ENCODE measurements around the gene HNRNPH2. TPM values are rescaled to one million over a fixed set of nuclear protein-coding genes. Genes with fewer than 3 reads are reported as not detected.

The HNRNPH2 gene
- polyA plus RNA-seq, 1 donor (not counting 4 experiments of a cell fraction or from before 2014, with no cell fraction given), result 73.2 TPM

- no peak overlapping the region for H3K9ac ChIP-seq (ENCODE audit: control insufficient read depth, extremely low read depth, insufficient read depth, low read length)
- H3K27ac ChIP-seq (ENCODE audit: control insufficient read depth, insufficient read depth, low read length), result no peak overlapping the region
- peaks cover 3% of the 10 kb centered on the region for H3K79me2 ChIP-seq (ENCODE audit: control insufficient read depth, insufficient read depth, low read length)
- no peak for DNase-seq (ENCODE audit: low read depth, low spot score)
- TF ChIP-seq CTCF (optimal IDR thresholded peaks at IDR 0.05 in 1 of 3, IDR thresholded peaks at IDR 0.05 in 1 of 3, conservative IDR thresholded peaks at IDR 0.05 in 1 of 3; ENCODE audit: extremely low read depth in 1 of 3, insufficient read depth in 2 of 3, low read length in 3 of 3), result no peak
- TF ChIP-seq EZH2 (IDR thresholded peaks at IDR 0.05; ENCODE audit: low read length), result no peak
- no peaks in the 10 kb centered on the region for H3K27me3 ChIP-seq (ENCODE audit: control insufficient read depth, extremely low read depth, insufficient read depth, low read length)
- FAIRE-seq, result no peak
- no peak overlapping the region for H3K4me3 ChIP-seq (ENCODE audit: control insufficient read depth in 2 of 3, extremely low read depth in 1 of 3, insufficient read depth in 2 of 3, low read depth in 1 of 3, low read length in 3 of 3)
- no peaks in the 10 kb centered on the region for H3K36me3 ChIP-seq (ENCODE audit: control insufficient read depth in 2 of 2, extremely low read depth in 1 of 2, insufficient read depth in 2 of 2, low read length in 2 of 2)
- dilution Hi-C loops (cut with MboI; ENCODE audit: extremely low pct_ligation_motif_present, low sequenced_read_pairs), result no loop called here
- no peak overlapping the region for H3K4me2 ChIP-seq (ENCODE audit: control insufficient read depth, extremely low read depth, insufficient read depth, low read depth, low read length)
- H2AFZ ChIP-seq (ENCODE audit: control insufficient read depth, low read length), result no peak overlapping the region
- H4K20me1 ChIP-seq (ENCODE audit: control insufficient read depth, extremely low read depth, insufficient read depth, low read length), result no peaks in the 10 kb centered on the region
- no peaks in the 10 kb centered on the region for H3K4me1 ChIP-seq (ENCODE audit: control insufficient read depth, extremely low read depth, insufficient read depth, low read length)
- H3K9me1 ChIP-seq (ENCODE audit: control insufficient read depth, extremely low read depth, insufficient read depth, low read length), result no peaks in the 10 kb centered on the region
- H3K9me3 ChIP-seq (ENCODE audit: control insufficient read depth, low read depth, low read length), result no peaks in the 10 kb centered on the region
Measured at GRCh38 chrX:101399825-101400224, 8.2 kb upstream of the HNRNPH2 start.

GRCh38 chrX:101407167-101407747 lies 765 bp upstream of the HNRNPH2 start:
- Histone ChIP-seq H3K4me2 (ENCODE audit: control insufficient read depth, extremely low read depth, insufficient read depth, low read depth, low read length) (peak overlapping the region; percentile 66), H3K36me3 (ENCODE audit: control insufficient read depth in 2 of 2, extremely low read depth in 1 of 2, insufficient read depth in 2 of 2, low read length in 2 of 2) (no peaks in the 10 kb centered on the region), H3K9me1 (ENCODE audit: control insufficient read depth, extremely low read depth, insufficient read depth, low read length) (no peaks in the 10 kb centered on the region), H3K27ac (ENCODE audit: control insufficient read depth, insufficient read depth, low read length) (peak overlapping the region; percentile 47), H3K79me2 (ENCODE audit: control insufficient read depth, insufficient read depth, low read length) (peaks cover 59% of the 10 kb centered on the region), H4K20me1 (ENCODE audit: control insufficient read depth, extremely low read depth, insufficient read depth, low read length) (no peaks in the 10 kb centered on the region), H3K4me3 (ENCODE audit: control insufficient read depth in 2 of 3, extremely low read depth in 1 of 3, insufficient read depth in 2 of 3, low read depth in 1 of 3, low read length in 3 of 3) (peak overlapping the region; percentile 47 to 71 (median 66)), H3K9ac (ENCODE audit: control insufficient read depth, extremely low read depth, insufficient read depth, low read length) (peak overlapping the region; percentile 89), H3K27me3 (ENCODE audit: control insufficient read depth, extremely low read depth, insufficient read depth, low read length) (no peaks in the 10 kb centered on the region), H3K4me1 (ENCODE audit: control insufficient read depth, extremely low read depth, insufficient read depth, low read length) (peaks cover 6% of the 10 kb centered on the region), H2AFZ (ENCODE audit: control insufficient read depth, low read length) (peak overlapping the region; percentile 67), H3K9me3 (ENCODE audit: control insufficient read depth, low read depth, low read length) (no peaks in the 10 kb centered on the region)
- FAIRE-seq (no peak), DNase-seq (ENCODE audit: low read depth, low spot score) (no peak)
- TF ChIP-seq CTCF (optimal IDR thresholded peaks at IDR 0.05 in 1 of 3, IDR thresholded peaks at IDR 0.05 in 1 of 3, conservative IDR thresholded peaks at IDR 0.05 in 1 of 3; ENCODE audit: extremely low read depth in 1 of 3, insufficient read depth in 2 of 3, low read length in 3 of 3) (no peak), EZH2 (IDR thresholded peaks at IDR 0.05; ENCODE audit: low read length) (no peak)
- dilution Hi-C loops (cut with MboI; ENCODE audit: extremely low pct_ligation_motif_present, low sequenced_read_pairs), result no loop called here
